Measurements from ENCODE around the gene RGMA. TPM values are rescaled to one million over a fixed set of nuclear protein-coding genes. Genes with fewer than 3 reads are reported as not detected.

RGMA gene
- total and polyA plus RNA-seq, 2 donors (not counting 1 experiment from before 2014, with no cell fraction given), result not detected

DNA sequence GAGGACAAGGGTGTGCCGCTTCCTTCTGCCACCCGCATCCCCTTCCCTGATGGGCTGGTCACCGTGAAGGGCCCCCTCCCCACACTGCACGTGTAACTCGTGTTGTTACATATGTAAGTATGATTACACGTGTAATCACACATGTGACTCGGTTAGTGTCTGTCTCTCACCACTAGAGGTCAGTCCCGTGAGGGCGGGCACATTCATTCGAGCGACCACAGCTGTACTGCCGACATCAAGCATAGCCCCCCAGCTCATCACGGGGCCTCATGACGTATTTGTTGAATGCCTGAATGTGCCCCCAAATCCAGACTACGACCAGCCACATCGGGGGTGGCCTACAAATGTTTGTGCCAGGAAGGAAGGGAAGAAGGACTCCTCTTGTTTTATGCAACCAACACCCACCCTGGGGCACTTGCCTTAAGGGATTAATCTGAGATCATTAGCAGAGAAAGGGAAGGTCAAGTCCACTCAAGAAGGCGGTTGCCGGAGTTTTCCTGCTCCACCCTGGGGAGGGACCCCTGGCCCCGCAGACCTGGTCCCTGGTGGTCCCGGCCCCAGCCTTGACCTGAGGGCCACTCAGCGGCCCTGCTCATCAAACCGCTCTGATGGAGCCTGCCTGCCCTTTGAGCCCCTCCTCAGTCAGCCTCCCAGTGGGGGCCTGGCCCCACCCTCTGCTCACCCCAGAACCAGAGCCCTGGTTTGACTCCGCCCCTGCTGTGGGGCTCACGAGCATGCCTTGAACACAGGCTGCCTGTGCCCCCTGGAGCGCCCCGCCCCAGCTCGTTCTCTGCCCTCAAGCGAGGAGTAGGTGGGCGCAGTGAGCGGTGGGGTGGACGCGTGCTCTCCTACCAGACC is 52.8 kb downstream of the RGMA start:
- peak; percentile 60 for ATAC-seq (ENCODE audit: low read depth)
- Histone ChIP-seq H2AFZ (ENCODE audit: insufficient read depth, low read depth, low read length, poor library complexity, severe bottlenecking) (peak overlapping the region; percentile 35), H3K4me2 (replicated peaks; ENCODE audit: low read depth, low read length, poor library complexity, severe bottlenecking) (peak overlapping the region; percentile 40), H3K27me3 (replicated peaks in 1 of 4; ENCODE audit: control extremely low read depth in 1 of 4, control insufficient read depth in 3 of 4, insufficient read depth in 4 of 4, low read length in 3 of 4) (peaks cover 0 to 5% (median 0%) of the 10 kb centered on the region in 4 experiments), H3K9me3 (ENCODE audit: control extremely low read depth in 1 of 3, control insufficient read depth in 2 of 3, insufficient read depth in 1 of 3, low read length in 2 of 3) (no peaks in the 10 kb centered on the region), H3K27ac (ENCODE audit: low read length in 2 of 2) (no peak overlapping the region), H4K20me1 (ENCODE audit: control insufficient read depth, insufficient read depth, low read length, poor library complexity, severe bottlenecking) (no peaks in the 10 kb centered on the region), H3K36me3 (replicated peaks in 1 of 2; ENCODE audit: control extremely low read depth in 1 of 2, control insufficient read depth in 1 of 2, extremely low read depth in 1 of 2, insufficient read depth in 2 of 2, low read length in 1 of 2) (no peaks in the 10 kb centered on the region), H3K79me2 (ENCODE audit: control insufficient read depth, insufficient read depth, low read length) (no peaks in the 10 kb centered on the region), H3K4me1 (ENCODE audit: control insufficient read depth in 2 of 2, insufficient read depth in 2 of 2, low read length in 2 of 2) (peaks cover 0 to 10% of the 10 kb centered on the region in 2 donors), H3K4me3 (ENCODE audit: control extremely low read depth in 1 of 5, extremely low read depth in 1 of 5, insufficient read depth in 1 of 5, low read depth in 2 of 5, low read length in 4 of 5) (peak overlapping the region in 1 of 5 experiments; percentile 5), H3K9ac (ENCODE audit: low read length) (no peak overlapping the region)
- TF ChIP-seq, protein P1, sequence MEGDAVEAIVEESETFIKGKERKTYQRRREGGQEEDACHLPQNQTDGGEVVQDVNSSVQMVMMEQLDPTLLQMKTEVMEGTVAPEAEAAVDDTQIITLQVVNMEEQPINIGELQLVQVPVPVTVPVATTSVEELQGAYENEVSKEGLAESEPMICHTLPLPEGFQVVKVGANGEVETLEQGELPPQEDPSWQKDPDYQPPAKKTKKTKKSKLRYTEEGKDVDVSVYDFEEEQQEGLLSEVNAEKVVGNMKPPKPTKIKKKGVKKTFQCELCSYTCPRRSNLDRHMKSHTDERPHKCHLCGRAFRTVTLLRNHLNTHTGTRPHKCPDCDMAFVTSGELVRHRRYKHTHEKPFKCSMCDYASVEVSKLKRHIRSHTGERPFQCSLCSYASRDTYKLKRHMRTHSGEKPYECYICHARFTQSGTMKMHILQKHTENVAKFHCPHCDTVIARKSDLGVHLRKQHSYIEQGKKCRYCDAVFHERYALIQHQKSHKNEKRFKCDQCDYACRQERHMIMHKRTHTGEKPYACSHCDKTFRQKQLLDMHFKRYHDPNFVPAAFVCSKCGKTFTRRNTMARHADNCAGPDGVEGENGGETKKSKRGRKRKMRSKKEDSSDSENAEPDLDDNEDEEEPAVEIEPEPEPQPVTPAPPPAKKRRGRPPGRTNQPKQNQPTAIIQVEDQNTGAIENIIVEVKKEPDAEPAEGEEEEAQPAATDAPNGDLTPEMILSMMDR (IDR thresholded peaks at IDR 0.05), result peak; percentile 74
- no peak for TF ChIP-seq EZH2 (IDR thresholded peaks at IDR 0.05; ENCODE audit: borderline replicate concordance, insufficient read depth, low read depth, low read length, poor library complexity, severe bottlenecking)
- no peak overlapping the region for H3K27ac Mint-ChIP-seq
- peaks cover 7% of the 10 kb centered on the region for H3K27me3 Mint-ChIP-seq
- intact Hi-C loops (cut with micrococcal nuclease), result loop anchor here (10.0 kb wide), 1 partner anchor 1089 kb away; no protein-coding TSS in a partner anchor
- H3K4me1 Mint-ChIP-seq, result peaks cover 15% of the 10 kb centered on the region
- WGBS (ENCODE audit: insufficient coverage), result 66% methylated on average over 22 of the region's 32 CpGs
- ChIA-PET CTCF (interaction anchor here (0.9 to 9.3 kb wide), 3 partner anchors 10 to 44 kb away, joined by 3 to 64 read pairs (median 4); no protein-coding TSS in a partner anchor), POLR2A (no interaction called here)
- H3K4me3 Mint-ChIP-seq, result peak overlapping the region; percentile 69
- DNase-seq, result peak; percentile 59
- no peaks in the 10 kb centered on the region for H3K9me3 Mint-ChIP-seq (ENCODE audit: insufficient read depth)
